Calu3 (cell line): ENCODE data around the gene GABRB1. TPM values are rescaled to one million over a fixed set of nuclear protein-coding genes. Genes with fewer than 3 reads are reported as not detected.

ENCODE experiments used
- BruUV-seq: library from RNA; stranded (reverse); fragments of 400-500 nt; replicated peaks from 2 replicates; lab custom pipeline; 2021; lab: Mats Ljungman, UMichigan
- CTCF ChIA-PET: fragments of 300-600 bp; sonication (Branson Sonifier 250); formaldehyde crosslinking; loops from one replicate; lab custom pipeline; 2022; ENCODE audit warnings: antibody characterized with exemption; lab: Charles Lee
- DNase-seq: peaks from one replicate; pipeline ENCODE4 v3.0.0; 2022
- H3K27ac Mint-ChIP-seq: one replicate; pipeline ENCODE4 v1.8.0; 2022; ENCODE audit warnings: mixed read lengths; ENCODE audit not compliant: unreplicated experiment
- H3K27me3 Mint-ChIP-seq: one replicate; pipeline ENCODE4 v1.8.0; 2022; ENCODE audit warnings: mixed read lengths; ENCODE audit not compliant: unreplicated experiment
- H3K36me3 Mint-ChIP-seq: one replicate; pipeline ENCODE4 v1.8.0; 2022; ENCODE audit warnings: mild to moderate bottlenecking, moderate library complexity, mixed read lengths; ENCODE audit not compliant: insufficient read depth, unreplicated experiment
- H3K4me1 Mint-ChIP-seq: one replicate; pipeline ENCODE4 v1.8.0; 2022; ENCODE audit warnings: mild to moderate bottlenecking, low read depth, mixed read lengths; ENCODE audit not compliant: unreplicated experiment
- H3K4me3 Mint-ChIP-seq: one replicate; pipeline ENCODE4 v1.8.0; 2022; ENCODE audit warnings: mild to moderate bottlenecking, low read depth, moderate library complexity, mixed read lengths; ENCODE audit not compliant: unreplicated experiment
- H3K9me3 Mint-ChIP-seq: one replicate; pipeline ENCODE4 v1.8.0; 2022; ENCODE audit warnings: low read depth, mixed read lengths; ENCODE audit not compliant: unreplicated experiment
- intact Hi-C: fragments of 100-400 bp; cut with micrococcal nuclease; formaldehyde crosslinking; loops from one replicate; pipeline ENCODE4 v1.10.0; 2022; ENCODE audit not compliant: unreplicated experiment
- total RNA-seq: library from RNA; stranded (reverse); gene quantifications from 2 replicates; pipeline ENCODE4 v1.2.3, GENCODE V29; 2022
- TF ChIP-seq, protein P1 (sequence below): fragments of 200-600 bp; IDR thresholded peaks from one replicate; pipeline ENCODE4 v1.8.0; 2022; ENCODE audit warnings: antibody characterized with exemption; ENCODE audit not compliant: unreplicated experiment

Gene GABRB1
- total RNA-seq, 1 experiment from 2014 or later: not detected

DNA sequence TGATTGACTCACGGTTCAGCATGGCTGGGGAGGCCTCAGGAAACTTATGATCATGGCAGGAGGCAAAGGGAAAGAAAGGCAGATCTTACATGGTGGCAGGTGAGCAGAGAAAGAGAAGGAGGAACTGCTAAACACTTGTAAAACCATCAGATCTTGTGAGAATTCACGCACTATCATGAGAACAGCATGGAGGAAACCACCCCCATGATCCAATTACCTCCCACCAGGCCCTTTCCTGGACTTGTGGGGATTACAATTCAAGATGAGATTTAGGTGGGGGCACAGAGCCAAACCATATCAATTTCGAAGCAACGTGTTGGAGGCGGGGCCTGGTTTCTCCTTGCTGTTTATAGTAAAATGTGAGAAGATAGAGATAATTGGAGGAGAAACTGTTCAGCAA is 167.4 kb downstream of the GABRB1 start:
- Mint-ChIP-seq H3K9me3 (peaks cover 2% of the 10 kb centered on the region), H3K27ac (no peak overlapping the region), H3K27me3 (no peaks in the 10 kb centered on the region), H3K36me3 (no peaks in the 10 kb centered on the region), H3K4me3 (no peak overlapping the region), H3K4me1 (no peaks in the 10 kb centered on the region)
- TF ChIP-seq, protein P1, sequence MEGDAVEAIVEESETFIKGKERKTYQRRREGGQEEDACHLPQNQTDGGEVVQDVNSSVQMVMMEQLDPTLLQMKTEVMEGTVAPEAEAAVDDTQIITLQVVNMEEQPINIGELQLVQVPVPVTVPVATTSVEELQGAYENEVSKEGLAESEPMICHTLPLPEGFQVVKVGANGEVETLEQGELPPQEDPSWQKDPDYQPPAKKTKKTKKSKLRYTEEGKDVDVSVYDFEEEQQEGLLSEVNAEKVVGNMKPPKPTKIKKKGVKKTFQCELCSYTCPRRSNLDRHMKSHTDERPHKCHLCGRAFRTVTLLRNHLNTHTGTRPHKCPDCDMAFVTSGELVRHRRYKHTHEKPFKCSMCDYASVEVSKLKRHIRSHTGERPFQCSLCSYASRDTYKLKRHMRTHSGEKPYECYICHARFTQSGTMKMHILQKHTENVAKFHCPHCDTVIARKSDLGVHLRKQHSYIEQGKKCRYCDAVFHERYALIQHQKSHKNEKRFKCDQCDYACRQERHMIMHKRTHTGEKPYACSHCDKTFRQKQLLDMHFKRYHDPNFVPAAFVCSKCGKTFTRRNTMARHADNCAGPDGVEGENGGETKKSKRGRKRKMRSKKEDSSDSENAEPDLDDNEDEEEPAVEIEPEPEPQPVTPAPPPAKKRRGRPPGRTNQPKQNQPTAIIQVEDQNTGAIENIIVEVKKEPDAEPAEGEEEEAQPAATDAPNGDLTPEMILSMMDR: no peak
- intact Hi-C loops: no loop called here
- CTCF ChIA-PET: no interaction called here
- DNase-seq: no peak
- no TSS peak for BruUV-seq

DNA sequence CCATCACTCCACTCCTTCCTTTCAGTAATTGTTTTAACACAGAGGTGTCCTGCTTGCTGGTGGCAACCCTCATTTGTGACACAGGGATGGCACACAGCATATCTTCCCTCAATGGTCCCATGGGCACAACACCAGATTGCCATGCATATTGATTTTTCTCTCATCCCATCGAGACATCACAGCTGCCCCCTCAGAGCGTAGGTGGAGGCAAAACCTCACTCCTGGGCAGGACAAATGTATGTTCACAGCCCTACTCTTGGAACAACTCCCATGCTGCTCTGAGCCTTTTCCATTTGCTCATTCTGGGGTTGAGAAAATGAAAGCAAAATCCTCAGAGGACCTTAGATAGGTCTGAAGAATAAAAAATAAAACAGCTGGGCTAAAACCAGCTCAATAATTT is 172.2 kb downstream of the GABRB1 start:
- H3K4me1 Mint-ChIP-seq: no peaks in the 10 kb centered on the region
- TF ChIP-seq, protein P1: no peak
- H3K27ac Mint-ChIP-seq: no peak overlapping the region
- H3K9me3 Mint-ChIP-seq: peaks cover 2% of the 10 kb centered on the region
- H3K36me3 Mint-ChIP-seq: no peaks in the 10 kb centered on the region
- no peak overlapping the region for H3K4me3 Mint-ChIP-seq
- no peaks in the 10 kb centered on the region for H3K27me3 Mint-ChIP-seq
- CTCF ChIA-PET: interaction anchor here (0.7 kb wide), 1 partner anchor 29 kb away, joined by 3 read pairs; no protein-coding TSS in a partner anchor
- intact Hi-C loops: no loop called here
- BruUV-seq: no TSS peak
- no peak for DNase-seq

DNA sequence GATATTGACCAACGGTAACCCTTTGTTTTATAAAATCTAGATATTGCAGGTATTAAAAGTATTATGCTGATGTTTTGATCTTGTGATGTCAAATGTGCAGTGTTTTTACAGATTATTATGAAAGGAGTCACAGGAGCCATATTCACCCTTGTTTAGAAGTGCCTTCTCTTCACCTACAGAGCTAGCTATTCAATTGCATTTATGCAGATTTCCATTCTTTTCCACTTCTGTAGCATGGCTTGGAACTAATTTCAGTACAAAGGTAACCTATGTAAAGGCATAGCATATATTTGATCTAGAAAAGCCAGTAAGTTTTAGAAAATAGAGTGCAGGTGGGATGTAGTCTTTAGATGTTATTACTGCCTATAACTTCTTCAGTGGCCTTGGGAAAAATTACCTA is 176.2 kb downstream of the GABRB1 start:
- Mint-ChIP-seq H3K27ac (no peak overlapping the region), H3K36me3 (no peaks in the 10 kb centered on the region), H3K27me3 (no peaks in the 10 kb centered on the region), H3K9me3 (no peaks in the 10 kb centered on the region), H3K4me1 (no peaks in the 10 kb centered on the region), H3K4me3 (no peak overlapping the region)
- no TSS peak for BruUV-seq
- TF ChIP-seq, protein P1: no peak
- intact Hi-C loops: no loop called here
- CTCF ChIA-PET: no interaction called here
- DNase-seq: no peak

DNA sequence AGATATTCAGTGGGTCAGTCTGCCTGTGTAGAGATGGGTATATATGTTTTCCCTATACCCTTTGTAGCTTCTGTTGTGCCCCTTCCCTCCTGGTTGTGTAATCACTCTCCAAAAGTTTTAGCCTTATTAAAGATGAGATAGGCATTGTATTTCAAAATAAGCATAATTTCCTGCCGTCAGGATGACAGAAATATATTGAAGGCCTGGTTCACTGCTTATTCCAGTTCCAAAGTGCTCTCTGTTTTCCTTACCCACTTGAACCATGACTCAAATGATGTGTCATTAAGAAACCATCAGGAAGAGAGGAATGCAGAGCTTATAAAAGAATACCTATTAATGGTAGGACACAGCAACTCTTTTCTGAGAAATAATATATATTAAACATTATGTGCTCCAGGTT is 178.5 kb downstream of the GABRB1 start:
- Mint-ChIP-seq H3K36me3 (no peaks in the 10 kb centered on the region), H3K9me3 (no peaks in the 10 kb centered on the region), H3K27ac (no peak overlapping the region), H3K4me1 (peaks cover 21% of the 10 kb centered on the region), H3K27me3 (no peaks in the 10 kb centered on the region), H3K4me3 (no peak overlapping the region)
- CTCF ChIA-PET: no interaction called here
- TF ChIP-seq, protein P1: no peak
- no TSS peak for BruUV-seq
- no peak for DNase-seq
- intact Hi-C loops: no loop called here
